Astrocyte (in vitro differentiated cells and primary cell): ENCODE measurements around the gene TARS3.

ENCODE experiments used
- EZH2 ChIP-seq: IDR thresholded peaks from 2 replicates; pipeline ENCODE4 v1.6.1; 2012; ENCODE audit warnings: mild to moderate bottlenecking, low read length, inconsistent platforms; ENCODE audit not compliant: insufficient read depth
- TF ChIP-seq, protein P1 (sequence below): IDR thresholded peaks from 2 replicates; pipeline ENCODE4 v1.5.1; 2011; ENCODE audit warnings: low read depth, mild to moderate bottlenecking, inconsistent platforms, low read length, moderate library complexity; ENCODE audit not compliant: insufficient read depth

DNA sequence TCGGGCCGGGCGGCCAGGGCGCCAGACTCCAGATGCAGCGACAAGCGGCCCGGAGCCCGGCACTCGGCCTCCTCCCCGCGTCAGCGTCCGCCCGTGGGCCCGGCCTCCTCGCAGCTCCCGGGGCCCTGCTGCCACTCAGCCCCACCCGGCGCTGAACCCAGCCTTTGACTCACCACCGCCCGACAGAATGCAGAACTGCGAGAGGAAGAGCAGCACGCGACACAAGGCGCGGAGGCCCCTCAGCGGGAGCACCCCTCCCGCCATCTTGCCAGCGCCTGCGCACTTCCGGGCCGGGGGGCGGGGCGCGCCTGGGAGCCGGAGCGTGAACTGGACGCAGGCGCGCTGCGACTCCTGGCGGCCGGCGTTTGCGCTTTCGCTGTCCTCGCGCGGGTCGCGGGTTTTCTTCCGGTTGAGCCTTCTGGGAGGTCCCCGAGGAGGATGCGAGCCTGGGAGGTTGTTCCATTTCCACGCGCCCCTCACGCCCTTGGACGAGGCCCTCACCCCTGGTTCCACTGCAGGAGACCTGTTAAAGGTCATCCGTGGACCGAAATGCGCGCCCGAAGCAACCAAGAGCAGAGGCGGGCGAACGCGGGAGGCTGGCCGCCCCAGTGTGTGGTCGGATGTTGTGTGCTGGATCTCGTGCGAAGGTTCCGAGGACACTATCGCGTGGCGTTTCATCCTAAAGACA lies 72.0 kb downstream of the TARS3 start, which contains the start of gene TM2D3:
- no peak for TF ChIP-seq EZH2
- TF ChIP-seq, protein P1, sequence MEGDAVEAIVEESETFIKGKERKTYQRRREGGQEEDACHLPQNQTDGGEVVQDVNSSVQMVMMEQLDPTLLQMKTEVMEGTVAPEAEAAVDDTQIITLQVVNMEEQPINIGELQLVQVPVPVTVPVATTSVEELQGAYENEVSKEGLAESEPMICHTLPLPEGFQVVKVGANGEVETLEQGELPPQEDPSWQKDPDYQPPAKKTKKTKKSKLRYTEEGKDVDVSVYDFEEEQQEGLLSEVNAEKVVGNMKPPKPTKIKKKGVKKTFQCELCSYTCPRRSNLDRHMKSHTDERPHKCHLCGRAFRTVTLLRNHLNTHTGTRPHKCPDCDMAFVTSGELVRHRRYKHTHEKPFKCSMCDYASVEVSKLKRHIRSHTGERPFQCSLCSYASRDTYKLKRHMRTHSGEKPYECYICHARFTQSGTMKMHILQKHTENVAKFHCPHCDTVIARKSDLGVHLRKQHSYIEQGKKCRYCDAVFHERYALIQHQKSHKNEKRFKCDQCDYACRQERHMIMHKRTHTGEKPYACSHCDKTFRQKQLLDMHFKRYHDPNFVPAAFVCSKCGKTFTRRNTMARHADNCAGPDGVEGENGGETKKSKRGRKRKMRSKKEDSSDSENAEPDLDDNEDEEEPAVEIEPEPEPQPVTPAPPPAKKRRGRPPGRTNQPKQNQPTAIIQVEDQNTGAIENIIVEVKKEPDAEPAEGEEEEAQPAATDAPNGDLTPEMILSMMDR, result peak; percentile 34
